Stimulated activated CD8-positive, alpha-beta memory T cell treated with anti-CD3 and anti-CD28 coated beads, Interleukin-7, amount 100 ng/mL, for 48 hours (primary cell): ENCODE measurements around the gene SPANXC.
"Not testable (repeated sequence)": the region's sequence is repeated elsewhere in the genome, so short reads cannot be mapped to it uniquely, and the experiment has no call there.

Experiments used
- DNase-seq, 2 donors: peaks; one replicate each; pipeline ENCODE4 v3.0.0-alpha.2; 2020; ENCODE audit warnings: low read depth in 1 of 2; ENCODE audit errors: extremely low read depth in 1 of 2

The SPANXC gene, protein sequence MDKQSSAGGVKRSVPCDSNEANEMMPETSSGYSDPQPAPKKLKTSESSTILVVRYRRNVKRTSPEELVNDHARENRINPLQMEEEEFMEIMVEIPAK

DNA sequence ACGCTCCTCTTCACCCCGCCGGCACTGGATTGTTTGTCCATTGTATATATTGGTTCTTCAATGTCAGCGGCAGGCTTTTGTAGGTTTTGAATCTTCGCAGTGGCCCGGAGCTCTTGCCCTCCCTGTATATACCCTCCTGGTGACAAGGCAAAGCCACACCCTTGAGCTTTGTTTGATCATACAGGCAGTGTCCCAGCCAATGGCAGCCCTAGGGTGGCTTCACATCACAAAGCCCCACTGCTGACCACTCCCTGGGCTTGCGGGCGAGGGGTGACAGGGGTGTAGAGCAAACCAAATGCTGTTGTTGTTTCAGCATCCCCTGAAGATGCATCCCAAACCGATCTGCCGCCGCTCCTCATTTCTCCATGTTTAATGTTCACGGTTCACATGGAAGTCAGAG, at the start of gene SPANXC:
Gene SPANXC, minus strand, starts transcription at position 101 of the 400 bp plus-strand sequence. Its CDS starts 60 bp downstream, at position 41.
- DNase-seq = not testable (repeated sequence)

DNA sequence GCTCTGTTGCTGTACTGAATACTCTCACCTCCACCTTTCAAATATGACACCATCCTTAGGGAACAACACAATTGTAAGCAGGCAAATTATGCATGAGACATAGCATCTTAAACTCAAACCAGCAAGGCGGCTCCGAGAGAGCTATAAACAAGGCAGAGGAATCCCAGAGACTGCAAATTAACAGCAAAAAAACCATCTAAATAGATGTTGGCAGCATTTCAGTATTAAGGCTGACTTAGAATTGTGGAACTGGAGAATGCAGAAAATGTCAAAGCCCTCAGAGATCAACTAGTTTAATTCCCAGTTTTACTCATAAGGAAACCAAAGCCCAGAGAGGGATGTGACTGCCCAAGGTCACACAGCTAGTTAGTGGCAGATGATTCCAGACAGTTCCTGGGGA, 37.2 kb upstream of the SPANXC start:
- no peak for DNase-seq

DNA sequence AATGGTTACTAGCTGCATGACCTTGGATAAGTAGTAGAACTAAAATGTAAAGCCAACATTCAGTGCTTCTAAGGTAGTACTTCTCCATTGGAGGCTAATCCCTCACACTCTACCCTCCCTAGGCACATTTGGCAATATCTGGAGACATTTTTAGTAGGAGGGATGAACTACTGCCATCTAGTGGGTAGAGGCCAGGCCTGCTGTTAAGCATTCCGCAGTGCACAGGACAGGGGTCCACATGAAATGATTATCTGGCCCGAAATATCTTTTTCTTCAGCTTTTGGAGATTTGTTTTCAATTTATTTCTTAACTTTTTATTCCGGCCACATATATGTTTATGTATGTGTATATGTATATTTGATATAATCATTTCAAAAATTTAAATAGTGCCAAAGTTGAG, 36.0 kb upstream of the SPANXC start:
- DNase-seq = no peak

DNA sequence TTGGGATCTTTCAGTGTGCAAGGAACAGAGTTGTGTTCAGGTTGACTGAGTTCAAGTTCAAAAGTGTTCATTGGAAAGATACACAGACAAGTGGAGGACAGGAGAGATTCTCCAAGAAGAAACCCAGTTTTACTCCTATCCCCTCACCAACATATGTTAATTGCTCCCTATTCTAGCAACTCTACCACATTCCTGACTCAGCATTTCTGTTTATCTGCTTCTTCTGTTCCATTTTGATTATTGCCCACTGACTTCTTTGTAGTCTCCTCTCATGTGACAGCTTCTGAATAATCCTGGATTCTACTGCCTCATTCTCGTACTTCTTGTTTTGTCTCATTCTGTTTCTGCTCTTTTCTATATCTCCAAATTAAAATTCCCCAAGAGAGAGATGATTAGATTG, 15.8 kb upstream of the SPANXC start:
- no peak for DNase-seq

DNA sequence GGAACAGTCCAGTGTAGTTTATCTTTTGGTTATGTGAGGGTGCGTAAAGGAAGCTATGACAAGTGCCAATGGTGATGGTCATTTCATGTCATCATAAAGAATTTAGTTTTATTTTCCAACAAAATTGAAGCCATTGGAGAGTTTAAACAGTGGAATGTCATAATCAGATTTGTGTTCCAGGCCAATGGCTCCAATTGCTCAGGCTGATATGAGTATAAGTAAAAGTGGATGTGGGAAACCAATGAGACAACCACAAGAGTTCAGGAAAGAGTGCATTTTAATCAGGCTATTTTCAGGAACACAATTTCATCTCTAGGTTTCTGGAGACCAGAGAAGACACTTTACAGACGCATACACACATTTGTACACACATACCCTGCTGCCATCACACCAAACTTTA, 20.7 kb downstream of the SPANXC start:
- no peak for DNase-seq

DNA sequence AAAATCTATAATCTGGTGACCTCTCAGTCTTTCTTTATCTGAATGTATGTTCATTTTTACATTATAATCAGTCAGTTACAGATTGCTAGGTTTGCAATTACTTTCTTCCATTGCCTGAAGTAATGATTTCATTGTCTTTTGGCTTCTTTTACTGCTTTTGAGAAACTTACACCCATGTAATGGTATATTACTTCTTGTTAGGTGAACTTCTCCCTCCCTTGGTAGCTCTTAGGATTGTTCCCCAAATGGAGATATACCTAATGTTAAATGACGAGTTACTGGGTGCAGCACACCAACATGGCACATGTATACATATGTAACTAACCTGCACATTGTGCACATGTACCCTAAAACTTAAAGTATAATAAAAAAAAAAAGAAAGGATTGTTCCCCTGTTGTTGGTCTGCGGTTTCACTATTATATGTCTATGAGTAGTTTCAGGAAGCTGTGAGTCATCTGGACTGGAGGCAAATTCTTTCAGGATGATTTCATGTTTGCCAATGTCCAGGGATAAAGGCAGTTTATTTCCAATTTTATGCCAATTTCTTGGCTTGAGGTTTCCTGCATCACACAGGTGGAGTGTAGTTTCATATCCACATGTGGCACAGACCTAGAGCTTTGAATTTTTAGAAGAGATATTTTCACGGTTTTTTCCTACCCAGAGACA, 21.8 kb downstream of the SPANXC start:
- DNase-seq = no peak

DNA sequence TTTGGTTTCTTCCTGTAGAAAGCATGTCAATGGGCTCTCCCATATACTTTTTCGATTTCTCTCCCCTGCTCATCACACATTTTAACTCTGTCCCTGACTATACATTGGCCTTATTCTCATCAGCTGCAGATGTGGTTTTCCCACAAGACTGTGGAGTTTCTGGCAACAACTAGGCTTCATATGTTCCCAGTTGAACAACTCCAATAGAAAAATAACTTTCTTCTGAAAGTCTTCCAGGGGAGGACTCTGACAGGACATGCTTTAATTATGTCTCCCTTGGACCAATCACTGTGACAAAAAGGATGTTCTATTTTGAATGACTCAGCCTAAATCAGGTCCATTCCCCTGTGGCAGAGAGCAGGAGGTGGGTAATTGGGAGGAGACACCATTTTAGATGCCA, 28.1 kb downstream of the SPANXC start:
- no peak for DNase-seq

DNA sequence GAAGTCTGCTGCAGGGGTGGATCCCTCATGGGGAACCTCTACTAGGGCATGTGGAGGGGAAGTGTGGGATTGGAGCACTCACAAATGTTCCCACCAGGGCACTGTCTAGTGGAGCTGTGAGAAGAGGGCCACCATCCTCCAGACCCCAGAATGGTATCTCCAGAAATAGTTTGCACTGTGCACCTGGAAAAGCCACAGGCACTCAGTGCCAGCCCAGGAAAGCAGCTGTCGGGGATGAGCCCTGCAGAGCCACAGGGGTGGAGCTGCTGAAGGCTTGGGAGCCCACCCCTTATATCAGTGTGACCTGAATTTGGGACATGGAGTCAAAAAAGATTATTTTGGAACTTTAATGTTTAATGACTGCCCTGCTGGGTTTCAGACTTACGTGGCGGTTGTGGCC, 40.4 kb downstream of the SPANXC start:
- no peak for DNase-seq
